ACC112 (cell line): ENCODE data around the gene MRPS12.

Experiments
- H2AFZ ChIP-seq: fragments of 200-600 bp; sonication (generic); one replicate; pipeline ENCODE4 v1.6.0; 2017; ENCODE audit warnings: antibody characterized with exemption, low read length; ENCODE audit not compliant: unreplicated experiment
- H3K27ac ChIP-seq: fragments of 200-600 bp; sonication (generic); 2 replicates; pipeline ENCODE4 v1.5.1; 2014; ENCODE audit warnings: low read depth, mild to moderate bottlenecking, antibody characterized with exemption, low read length, moderate library complexity
- H3K27me3 ChIP-seq: fragments of 200-600 bp; sonication (generic); 2 replicates; pipeline ENCODE4 v1.6.1; 2014; ENCODE audit warnings: mild to moderate bottlenecking, antibody characterized with exemption, low read length, moderate library complexity, mixed read lengths; ENCODE audit not compliant: insufficient read depth
- H3K36me3 ChIP-seq: fragments of 200-600 bp; sonication (generic); 2 replicates; pipeline ENCODE4 v1.6.1; 2016; ENCODE audit warnings: mild to moderate bottlenecking, antibody characterized with exemption, low read length, moderate library complexity, mixed read lengths; ENCODE audit not compliant: insufficient read depth
- H3K4me1 ChIP-seq: fragments of 200-600 bp; sonication (generic); one replicate; pipeline ENCODE4 v1.6.1; 2016; ENCODE audit warnings: low read length, mixed read lengths; ENCODE audit not compliant: insufficient read depth, unreplicated experiment, control insufficient read depth
- H3K4me3 ChIP-seq: fragments of 200-600 bp; sonication (generic); 2 replicates; pipeline ENCODE4 v1.5.1; 2014; ENCODE audit warnings: mild to moderate bottlenecking, low read depth, low read length
- H3K79me2 ChIP-seq: fragments of 200-600 bp; sonication (generic); one replicate; pipeline ENCODE4 v1.6.0; 2016; ENCODE audit warnings: low read length; ENCODE audit not compliant: control insufficient read depth, unreplicated experiment, insufficient read depth

Gene MRPS12

GRCh38 chr19:38977445-38978325 lies 46.9 kb downstream of the MRPS12 start:
- no peaks in the 10 kb centered on the region for H3K27me3 ChIP-seq
- H3K79me2 ChIP-seq, result peaks cover 8% of the 10 kb centered on the region
- peaks cover 7% of the 10 kb centered on the region for H3K4me1 ChIP-seq
- no peak overlapping the region for H3K27ac ChIP-seq
- no peak overlapping the region for H2AFZ ChIP-seq
- H3K4me3 ChIP-seq, result no peak overlapping the region
- no peaks in the 10 kb centered on the region for H3K36me3 ChIP-seq

- Histone ChIP-seq H2AFZ (no peak overlapping the region), H3K79me2 (peaks cover 3% of the 10 kb centered on the region), H3K27ac (no peak overlapping the region), H3K4me3 (no peak overlapping the region), H3K4me1 (peaks cover 7% of the 10 kb centered on the region), H3K27me3 (no peaks in the 10 kb centered on the region), H3K36me3 (no peaks in the 10 kb centered on the region)
Measured at GRCh38 chr19:38978326-38978689, 47.6 kb downstream of the MRPS12 start.

DNA sequence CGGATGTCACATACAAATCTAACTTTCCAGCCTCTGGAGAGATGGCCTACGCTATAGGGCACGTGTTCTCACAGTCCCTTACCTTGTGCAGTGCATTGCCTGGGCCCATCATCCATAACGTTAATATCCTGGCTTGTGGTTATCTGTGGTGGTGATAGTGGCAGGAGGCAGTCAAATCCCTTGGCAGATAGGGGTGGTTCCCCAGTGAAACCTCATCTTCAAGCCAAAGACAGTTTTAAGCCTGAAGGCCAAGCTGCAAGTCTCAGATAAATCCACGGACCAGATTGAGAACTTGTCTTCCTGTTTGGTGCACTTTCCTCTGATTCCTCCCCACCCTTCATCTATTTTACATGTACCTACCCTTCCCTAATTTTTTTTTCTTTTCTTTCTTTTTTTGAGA lies 49.1 kb downstream of the MRPS12 start:
- no peak overlapping the region for H2AFZ ChIP-seq

GRCh38 chr19:38980583-38981374 lies 50.0 kb downstream of the MRPS12 start:
- Histone ChIP-seq H3K4me3 (no peak overlapping the region), H3K36me3 (no peaks in the 10 kb centered on the region), H3K79me2 (no peaks in the 10 kb centered on the region), H3K27me3 (no peaks in the 10 kb centered on the region), H2AFZ (no peak overlapping the region), H3K27ac (no peak overlapping the region), H3K4me1 (peaks cover 7% of the 10 kb centered on the region)

More for the DNA sequence above, 49.1 kb downstream of the MRPS12 start:
- H3K27ac ChIP-seq, result no peak overlapping the region
- H3K36me3 ChIP-seq, result no peaks in the 10 kb centered on the region
- H3K4me3 ChIP-seq, result no peak overlapping the region
- H3K27me3 ChIP-seq, result no peaks in the 10 kb centered on the region
- peaks cover 7% of the 10 kb centered on the region for H3K4me1 ChIP-seq
- H3K79me2 ChIP-seq, result no peaks in the 10 kb centered on the region
